PC-9 (cell line): ENCODE results near the gene CEP68.

ENCODE experiments used
- EZH2 ChIP-seq: fragments of 200-600 bp; sonication (generic); IDR thresholded peaks from 2 replicates; pipeline ENCODE4 v1.8.0; 2017; ENCODE audit warnings: antibody characterized with exemption, low read depth
- TF ChIP-seq, protein P1 (sequence below): fragments of 200-600 bp; sonication (generic); conservative IDR thresholded peaks from 2 replicates; pipeline ENCODE4 v1.6.1; 2017; ENCODE audit warnings: mixed run types, antibody characterized with exemption, mild to moderate bottlenecking, moderate library complexity

- TF ChIP-seq, protein P1, sequence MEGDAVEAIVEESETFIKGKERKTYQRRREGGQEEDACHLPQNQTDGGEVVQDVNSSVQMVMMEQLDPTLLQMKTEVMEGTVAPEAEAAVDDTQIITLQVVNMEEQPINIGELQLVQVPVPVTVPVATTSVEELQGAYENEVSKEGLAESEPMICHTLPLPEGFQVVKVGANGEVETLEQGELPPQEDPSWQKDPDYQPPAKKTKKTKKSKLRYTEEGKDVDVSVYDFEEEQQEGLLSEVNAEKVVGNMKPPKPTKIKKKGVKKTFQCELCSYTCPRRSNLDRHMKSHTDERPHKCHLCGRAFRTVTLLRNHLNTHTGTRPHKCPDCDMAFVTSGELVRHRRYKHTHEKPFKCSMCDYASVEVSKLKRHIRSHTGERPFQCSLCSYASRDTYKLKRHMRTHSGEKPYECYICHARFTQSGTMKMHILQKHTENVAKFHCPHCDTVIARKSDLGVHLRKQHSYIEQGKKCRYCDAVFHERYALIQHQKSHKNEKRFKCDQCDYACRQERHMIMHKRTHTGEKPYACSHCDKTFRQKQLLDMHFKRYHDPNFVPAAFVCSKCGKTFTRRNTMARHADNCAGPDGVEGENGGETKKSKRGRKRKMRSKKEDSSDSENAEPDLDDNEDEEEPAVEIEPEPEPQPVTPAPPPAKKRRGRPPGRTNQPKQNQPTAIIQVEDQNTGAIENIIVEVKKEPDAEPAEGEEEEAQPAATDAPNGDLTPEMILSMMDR: no peak
- no peak for TF ChIP-seq EZH2
These were observed 57.0 kb downstream of the CEP68 start for GRCh38 chr2:65113229-65113628.
